Measurements from ENCODE around the gene CCDC93.

The CCDC93 gene

GRCh38 chr2:117879003-117879402 lies 134.9 kb downstream of the CCDC93 start:
- no peak for DNase-seq

GRCh38 chr2:117875786-117876185 lies 138.1 kb downstream of the CCDC93 start:
- no peak for DNase-seq
